Skeletal muscle satellite cell (primary cell): Measurements from ENCODE around the gene ATP5ME.

Experiments used
- H3K27me3 ChIP-seq: 2 replicates; pipeline ENCODE4 v1.7.0; 2013; ENCODE audit warnings: low read length; ENCODE audit not compliant: control insufficient read depth, insufficient read depth
- H3K36me3 ChIP-seq: 2 replicates; pipeline ENCODE4 v1.7.0; 2013; ENCODE audit warnings: mild to moderate bottlenecking, control low read depth, low read length; ENCODE audit not compliant: insufficient read depth
- H3K4me1 ChIP-seq: 2 replicates; pipeline ENCODE4 v1.7.0; 2013; ENCODE audit warnings: low read length; ENCODE audit not compliant: control insufficient read depth, insufficient read depth
- H3K4me2 ChIP-seq: 2 replicates; pipeline ENCODE4 v1.7.0; 2013; ENCODE audit warnings: mild to moderate bottlenecking, low read length
- H3K4me3 ChIP-seq: 2 replicates; pipeline ENCODE4 v1.7.0; 2013; ENCODE audit warnings: low read length
- H3K9ac ChIP-seq: 2 replicates; pipeline ENCODE4 v1.7.0; 2013; ENCODE audit warnings: mild to moderate bottlenecking, low read depth, low read length, moderate library complexity
- H3K9me3 ChIP-seq: replicated peaks from 2 replicates; pipeline ENCODE4 v1.7.0; 2013; ENCODE audit warnings: mild to moderate bottlenecking, control low read depth, low read length

ATP5ME gene

DNA sequence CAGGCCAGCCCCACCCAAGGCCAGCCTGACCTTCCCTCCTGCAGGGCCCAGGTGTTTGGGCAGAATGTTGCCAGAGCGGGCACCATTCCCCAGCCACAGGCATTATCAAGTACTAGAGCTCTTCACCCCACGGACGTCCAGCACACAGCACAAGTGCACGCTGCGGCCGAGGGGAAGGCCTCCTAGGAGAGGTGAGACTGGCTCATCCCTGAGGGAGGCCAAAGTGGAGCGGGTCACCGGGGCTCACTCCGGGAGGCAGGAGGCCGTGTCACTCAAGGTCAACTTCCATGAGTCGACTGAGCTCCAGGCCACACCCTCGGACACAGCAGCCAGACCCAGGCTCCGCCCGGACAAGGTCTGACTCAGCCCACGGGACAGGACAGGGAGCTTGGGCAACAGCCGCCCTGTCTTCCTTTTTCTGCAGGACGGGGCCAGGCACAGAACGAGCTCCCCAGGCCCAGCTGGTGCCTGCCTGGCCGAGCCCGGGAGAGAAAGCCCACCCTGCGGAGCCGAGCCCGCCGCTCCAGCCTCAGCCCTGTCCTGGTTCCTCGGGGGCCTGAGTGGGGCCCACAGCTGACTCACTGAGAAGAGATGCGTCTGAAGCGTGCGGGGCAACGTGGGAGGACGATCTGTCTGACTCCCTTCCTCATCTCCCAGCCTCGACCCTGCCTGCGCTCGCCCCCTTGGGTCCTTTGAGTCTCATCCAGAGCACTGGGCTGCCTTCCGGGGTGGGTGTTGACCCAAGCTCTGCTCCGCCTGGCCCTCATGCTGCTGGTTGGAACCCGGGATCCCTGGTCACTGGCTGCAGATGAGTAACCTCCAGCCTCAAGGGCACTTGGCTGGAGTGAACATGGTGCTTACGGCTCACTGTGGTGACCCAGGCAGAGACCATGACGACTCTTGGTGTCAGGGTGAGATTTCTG lies 13.2 kb upstream of the ATP5ME start:
- H3K9me3 ChIP-seq, result no peaks in the 10 kb centered on the region
- H3K27me3 ChIP-seq, result no peaks in the 10 kb centered on the region
- H3K4me3 ChIP-seq, result peak overlapping the region; percentile 56
- peak overlapping the region; percentile 59 for H3K9ac ChIP-seq
- H3K4me2 ChIP-seq, result peak overlapping the region; percentile 79
- no peaks in the 10 kb centered on the region for H3K36me3 ChIP-seq
- peaks cover 34% of the 10 kb centered on the region for H3K4me1 ChIP-seq

DNA sequence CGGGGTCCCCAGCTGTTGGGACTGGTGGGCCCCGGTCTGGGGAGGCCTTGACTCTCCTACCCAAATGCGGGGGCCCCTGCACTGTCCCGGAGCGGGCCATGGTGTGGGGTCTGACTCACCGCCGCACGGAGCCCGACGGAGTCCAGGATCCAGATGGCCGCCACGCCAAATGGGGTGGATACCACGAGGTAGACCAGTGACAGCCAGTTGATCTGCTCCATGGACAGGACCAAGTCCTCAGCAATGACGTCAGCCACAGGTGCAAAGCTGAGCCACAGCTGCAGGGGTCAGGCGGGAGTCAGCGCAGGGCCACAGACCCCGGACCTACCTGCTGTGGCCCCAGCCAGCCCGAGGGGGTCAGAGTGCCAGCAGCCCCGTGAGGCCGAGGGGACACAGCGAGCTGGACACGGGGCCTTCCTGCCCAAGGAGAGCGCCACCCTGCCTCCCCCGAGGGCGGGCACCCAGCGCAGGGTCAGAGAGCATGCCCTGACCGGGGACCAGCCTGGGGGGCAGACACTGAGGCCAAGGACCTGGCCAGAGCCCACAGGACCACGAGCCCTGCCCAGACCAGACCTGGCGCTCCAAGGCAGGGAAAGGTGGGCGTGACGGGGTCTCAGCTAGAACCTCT lies 12.5 kb upstream of the ATP5ME start:
- Histone ChIP-seq H3K4me2 (peak overlapping the region; percentile 79), H3K9ac (no peak overlapping the region), H3K4me3 (peak overlapping the region; percentile 47), H3K36me3 (no peaks in the 10 kb centered on the region), H3K9me3 (no peaks in the 10 kb centered on the region), H3K27me3 (no peaks in the 10 kb centered on the region), H3K4me1 (peaks cover 34% of the 10 kb centered on the region)

DNA sequence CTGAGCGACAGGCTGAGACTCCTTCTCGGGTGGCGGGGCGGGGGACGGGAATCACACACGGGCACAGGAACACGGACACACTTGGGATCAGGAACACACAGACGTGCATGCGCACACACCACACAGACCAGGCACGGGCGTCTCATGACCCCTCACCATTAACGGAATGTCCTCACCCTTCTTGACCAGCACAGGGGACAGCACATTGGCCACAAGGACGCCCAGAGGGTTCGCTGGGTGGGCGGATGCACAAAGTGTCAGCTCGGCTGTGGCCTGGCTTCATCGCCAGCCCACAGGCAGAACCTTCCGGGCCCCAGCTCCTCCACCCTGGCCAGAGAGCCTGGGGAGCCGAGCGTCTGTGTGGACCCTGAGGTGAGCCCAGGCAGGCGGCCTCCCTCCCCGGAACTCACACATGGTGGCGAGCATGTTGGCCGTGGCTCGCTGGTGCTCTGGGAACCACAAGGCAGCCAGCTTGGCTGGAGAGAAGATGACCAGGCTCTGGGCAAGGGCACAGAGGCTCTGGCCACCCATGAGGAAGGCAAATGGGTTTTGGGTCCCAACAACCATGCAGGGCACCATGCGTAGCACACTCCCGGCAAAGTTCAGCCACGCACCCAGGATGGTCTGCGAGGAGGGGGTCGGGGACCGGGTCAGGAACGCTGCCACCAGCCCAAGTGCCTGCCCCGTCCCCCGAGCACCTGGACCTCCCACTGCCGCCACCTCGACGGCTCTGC lies 11.8 kb upstream of the ATP5ME start:
- Histone ChIP-seq H3K36me3 (no peaks in the 10 kb centered on the region), H3K4me1 (peaks cover 38% of the 10 kb centered on the region), H3K9me3 (no peaks in the 10 kb centered on the region), H3K27me3 (no peaks in the 10 kb centered on the region), H3K4me3 (no peak overlapping the region), H3K9ac (no peak overlapping the region), H3K4me2 (no peak overlapping the region)

DNA sequence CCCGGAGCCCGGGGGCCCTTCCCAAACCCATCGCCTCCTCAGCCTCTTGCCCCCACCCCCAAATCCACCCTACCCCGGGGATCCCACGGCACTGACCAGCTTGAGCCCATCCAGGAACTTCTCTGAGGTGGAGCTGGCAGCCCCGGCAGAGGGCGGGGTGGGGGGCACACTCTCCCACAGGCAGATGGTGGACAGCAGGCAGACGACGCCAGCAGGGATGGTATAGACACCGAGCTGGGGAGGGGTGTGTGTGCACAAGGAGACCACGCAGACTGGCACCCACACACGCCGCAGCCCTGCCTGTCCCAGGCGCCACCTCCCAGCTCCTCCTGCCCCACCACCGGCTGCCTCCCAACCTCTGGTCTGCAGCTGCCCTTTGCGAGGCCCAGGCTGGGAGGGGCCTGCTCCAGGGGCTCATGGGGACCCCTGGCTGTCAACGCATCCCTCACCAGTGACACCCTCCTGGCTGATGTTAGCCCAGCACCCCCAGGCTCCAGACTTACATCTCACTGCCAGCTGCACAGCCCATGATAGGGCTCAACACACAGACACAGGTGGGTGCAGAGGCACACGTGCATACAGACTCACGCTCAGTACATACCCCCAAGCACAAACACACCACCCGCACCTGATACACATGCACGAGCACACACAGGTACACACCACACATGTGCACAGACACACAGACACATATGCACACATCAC lies 10.7 kb upstream of the ATP5ME start:
- Histone ChIP-seq H3K9ac (no peak overlapping the region), H3K4me1 (peaks cover 43% of the 10 kb centered on the region), H3K27me3 (no peaks in the 10 kb centered on the region), H3K36me3 (no peaks in the 10 kb centered on the region), H3K9me3 (no peaks in the 10 kb centered on the region), H3K4me3 (no peak overlapping the region), H3K4me2 (no peak overlapping the region)

DNA sequence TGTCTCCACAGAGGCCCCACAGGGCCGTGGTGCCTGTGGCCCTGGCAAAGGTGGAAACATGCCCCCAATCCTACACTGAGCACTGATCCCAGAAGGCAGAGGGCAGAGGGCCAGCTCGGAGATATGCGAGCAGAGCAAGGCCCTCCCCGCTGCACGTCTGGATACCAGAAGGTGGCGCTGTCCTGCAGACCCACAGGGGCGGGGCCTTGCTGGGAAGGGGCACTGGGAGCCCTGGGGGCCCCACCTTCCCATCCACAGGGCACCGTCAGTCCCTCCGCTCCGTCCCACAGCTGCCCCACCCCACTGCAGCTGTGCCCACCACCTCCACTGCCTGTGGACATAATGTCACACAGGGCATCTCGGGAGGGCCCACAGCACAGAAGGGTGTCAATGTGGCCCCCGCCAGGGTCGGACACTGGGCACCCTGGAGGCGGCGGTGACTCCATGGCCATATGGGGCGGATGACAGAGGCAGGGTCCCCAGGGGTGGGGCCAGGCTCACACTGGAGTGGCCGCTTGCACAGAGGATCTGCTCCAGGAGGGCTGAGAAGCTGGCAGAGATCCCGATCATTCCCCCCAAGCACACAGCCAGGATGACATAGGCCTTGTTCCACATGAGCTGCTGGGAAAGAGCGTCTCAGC lies 10.0 kb upstream of the ATP5ME start:
- Histone ChIP-seq H3K27me3 (no peaks in the 10 kb centered on the region), H3K9ac (no peak overlapping the region), H3K9me3 (no peaks in the 10 kb centered on the region), H3K36me3 (no peaks in the 10 kb centered on the region), H3K4me2 (no peak overlapping the region), H3K4me1 (peaks cover 43% of the 10 kb centered on the region), H3K4me3 (no peak overlapping the region)

DNA sequence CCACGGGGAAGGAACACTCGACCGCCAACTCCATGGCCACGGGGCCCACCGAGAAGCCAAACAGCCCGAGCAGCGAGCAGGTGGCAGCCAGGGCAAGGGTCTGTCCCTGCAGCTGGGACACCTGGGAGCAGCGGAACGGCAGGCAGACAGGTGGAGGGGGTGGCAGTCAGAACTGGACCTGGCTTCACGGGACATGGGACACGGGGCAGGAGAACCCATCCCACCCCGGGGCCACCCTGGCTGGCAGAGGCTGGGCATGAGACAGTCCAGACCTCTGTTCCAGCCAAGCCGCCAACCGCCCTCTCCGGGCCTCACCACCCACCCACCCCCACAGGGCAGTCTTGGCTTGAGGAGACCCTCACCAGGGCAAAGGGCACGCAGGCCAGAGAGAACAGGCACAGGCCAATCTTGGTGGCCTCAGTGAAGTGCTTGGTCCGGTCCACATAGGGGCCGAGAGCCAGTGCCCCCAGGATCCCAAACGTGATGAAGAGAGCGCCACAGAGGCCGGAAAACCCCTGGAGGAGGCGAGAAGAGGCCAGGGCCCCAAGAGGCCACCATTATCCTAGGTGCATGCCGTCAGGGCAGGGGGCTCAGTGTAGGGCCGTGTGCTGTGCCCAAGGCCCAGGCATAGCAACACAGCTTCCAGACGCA lies 9.3 kb upstream of the ATP5ME start:
- H3K4me2 ChIP-seq, result no peak overlapping the region
- no peaks in the 10 kb centered on the region for H3K36me3 ChIP-seq
- peaks cover 39% of the 10 kb centered on the region for H3K4me1 ChIP-seq
- no peak overlapping the region for H3K4me3 ChIP-seq
- H3K27me3 ChIP-seq, result no peaks in the 10 kb centered on the region
- no peak overlapping the region for H3K9ac ChIP-seq
- H3K9me3 ChIP-seq, result no peaks in the 10 kb centered on the region

DNA sequence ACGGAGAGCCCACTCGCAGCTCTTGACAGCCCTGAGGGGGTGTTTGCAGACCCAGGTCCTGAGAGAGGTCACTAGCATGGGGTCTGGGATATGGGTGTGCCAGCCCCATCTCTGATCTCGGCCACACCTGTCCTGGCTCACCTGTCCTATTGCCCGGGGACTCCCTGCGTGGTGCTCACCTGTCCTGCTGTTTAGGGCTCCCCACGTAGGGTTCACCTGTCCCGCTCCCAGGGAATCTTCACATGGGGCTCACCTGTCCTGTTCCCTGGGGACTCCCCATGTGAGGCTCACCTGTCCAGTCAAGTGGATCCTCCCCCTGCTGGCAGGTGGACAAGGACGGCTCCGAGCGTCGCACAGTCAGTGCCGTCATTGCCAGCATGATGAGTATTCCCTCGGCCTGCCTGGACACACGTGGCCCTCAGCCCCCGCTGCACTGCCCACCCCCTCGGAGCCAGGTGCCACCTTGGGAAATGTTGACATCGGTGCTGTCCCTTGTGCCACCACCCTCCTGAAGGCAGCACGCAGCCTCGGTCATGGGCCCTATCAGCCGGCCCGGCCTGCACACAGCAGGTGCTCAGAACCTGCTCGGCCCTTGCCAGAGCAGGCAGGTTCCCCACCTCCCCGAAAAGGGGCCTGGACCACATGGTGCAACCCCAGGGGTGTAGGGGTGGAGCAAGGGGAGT lies 8.6 kb upstream of the ATP5ME start:
- no peak overlapping the region for H3K4me3 ChIP-seq
- no peak overlapping the region for H3K9ac ChIP-seq
- no peaks in the 10 kb centered on the region for H3K36me3 ChIP-seq
- H3K4me2 ChIP-seq, result no peak overlapping the region
- no peaks in the 10 kb centered on the region for H3K9me3 ChIP-seq
- H3K27me3 ChIP-seq, result no peaks in the 10 kb centered on the region
- peaks cover 39% of the 10 kb centered on the region for H3K4me1 ChIP-seq

DNA sequence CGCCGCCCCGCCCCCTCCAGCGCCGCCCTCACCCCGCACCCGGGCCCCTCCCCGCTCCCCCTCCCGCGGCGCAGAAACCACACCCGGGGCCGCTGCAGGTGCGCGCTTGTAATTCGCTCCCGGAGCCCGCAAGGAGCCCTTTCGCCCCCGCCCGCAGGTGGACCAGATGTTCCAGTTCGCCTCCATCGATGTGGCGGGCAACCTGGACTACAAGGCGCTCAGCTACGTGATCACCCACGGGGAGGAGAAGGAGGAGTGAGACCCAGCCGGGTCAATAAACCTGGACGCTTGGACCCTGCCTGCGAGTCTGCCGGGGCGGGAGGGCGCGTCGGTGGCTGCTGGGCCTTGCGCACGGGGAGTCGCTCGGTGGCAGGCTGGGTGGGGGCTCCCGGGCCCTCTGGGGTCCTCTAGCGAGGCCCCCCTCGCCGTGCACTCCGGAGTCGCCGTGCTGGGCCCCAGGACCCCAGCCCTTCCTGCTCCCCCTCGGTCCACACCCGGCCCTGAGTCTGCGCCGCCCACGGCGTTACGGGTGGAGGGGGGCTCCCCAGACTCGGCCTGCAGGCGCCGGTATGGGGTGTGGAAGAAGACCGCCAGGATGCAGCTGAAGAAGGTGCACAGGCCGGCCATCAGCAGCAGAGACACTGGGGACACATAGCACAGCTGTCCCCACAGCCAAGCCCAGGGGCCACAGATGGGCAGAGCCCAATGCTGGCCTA lies 7.8 kb upstream of the ATP5ME start:
- Histone ChIP-seq H3K36me3 (no peaks in the 10 kb centered on the region), H3K4me3 (no peak overlapping the region), H3K4me1 (peaks cover 39% of the 10 kb centered on the region), H3K9ac (no peak overlapping the region), H3K9me3 (no peaks in the 10 kb centered on the region), H3K4me2 (no peak overlapping the region), H3K27me3 (no peaks in the 10 kb centered on the region)

DNA sequence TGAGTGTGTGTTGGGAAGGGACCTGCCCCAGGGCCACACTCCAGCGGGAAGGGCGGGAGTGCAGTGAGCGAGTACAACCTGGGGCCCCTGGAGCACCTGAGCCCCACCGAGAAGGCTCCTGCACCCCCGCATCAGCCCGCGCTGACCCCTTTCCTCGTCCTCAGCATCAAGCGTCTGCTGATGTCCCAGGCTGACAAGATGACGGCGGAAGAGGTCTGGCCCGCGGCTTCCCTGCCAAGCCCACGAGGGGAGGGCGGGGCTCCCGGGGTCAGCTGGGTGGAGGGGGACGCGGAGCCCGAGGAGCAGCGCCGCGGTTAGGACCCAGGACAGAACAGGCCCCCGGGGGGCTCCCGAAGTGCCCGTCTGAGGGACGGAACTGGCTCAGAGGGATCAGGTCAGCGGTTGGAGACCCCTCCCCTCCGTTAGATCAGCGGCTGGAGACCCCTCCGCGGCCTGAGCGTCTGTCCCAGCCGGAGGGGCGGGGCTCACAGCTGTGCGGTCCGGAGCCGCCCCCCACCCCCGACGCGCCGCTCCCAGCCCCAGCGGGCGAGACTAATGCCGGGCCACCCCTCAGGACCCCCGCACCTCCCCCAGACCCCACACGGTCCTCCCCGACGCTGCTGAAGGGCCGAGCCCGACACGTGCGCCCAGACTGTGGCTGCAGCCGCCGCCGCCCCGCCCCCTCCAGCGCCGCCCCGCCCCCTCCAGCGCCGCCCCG lies 7.0 kb upstream of the ATP5ME start:
- Histone ChIP-seq H3K4me1 (peaks cover 35% of the 10 kb centered on the region), H3K9ac (no peak overlapping the region), H3K36me3 (no peaks in the 10 kb centered on the region), H3K4me3 (peak overlapping the region; percentile 64), H3K4me2 (peak overlapping the region; percentile 86), H3K27me3 (no peaks in the 10 kb centered on the region), H3K9me3 (no peaks in the 10 kb centered on the region)
